Left ventricle myocardium inferior (tissue), 1 donor: ENCODE measurements around the gene ZNF202. TPM values are rescaled to one million over a fixed set of nuclear protein-coding genes. Genes with fewer than 3 reads are reported as not detected.

Experiments used
- DNase-seq: peaks from one replicate; pipeline ENCODE4 v3.0.0-alpha.2; 2020
- H3K27ac ChIP-seq: fragments of 200-600 bp; replicated peaks from 2 replicates; pipeline ENCODE4 v1.8.0; 2021
- H3K27me3 ChIP-seq: fragments of 200-600 bp; 2 replicates; pipeline ENCODE4 v1.8.0; 2021; ENCODE audit warnings: low read depth
- H3K36me3 ChIP-seq: fragments of 200-600 bp; 2 replicates; pipeline ENCODE4 v1.8.0; 2021
- H3K4me1 ChIP-seq: fragments of 200-600 bp; 2 replicates; pipeline ENCODE4 v1.8.0; 2021
- H3K4me3 ChIP-seq: fragments of 200-600 bp; 2 replicates; pipeline ENCODE4 v1.8.0; 2021; ENCODE audit warnings: mild to moderate bottlenecking, moderate library complexity
- H3K9me3 ChIP-seq: fragments of 200-600 bp; replicated peaks from 2 replicates; pipeline ENCODE4 v1.8.0; 2021
- CTCF ChIP-seq: fragments of 200-600 bp; IDR thresholded peaks from 2 replicates; pipeline ENCODE4 v1.8.0; 2021; ENCODE audit warnings: antibody characterized with exemption, mild to moderate bottlenecking, borderline replicate concordance
- intact Hi-C: fragments of 100-400 bp; cut with micrococcal nuclease; formaldehyde crosslinking; loops from one replicate; pipeline ENCODE4 v1.11.0; 2022
- total RNA-seq: library from RNA; stranded (reverse); fragmentation: NEBNext Ultra II Directional; extraction: Animal tissue kit (Norgen Biotek cat#: 25700); gene quantifications from one replicate; pipeline ENCODE4 v1.2.1, GENCODE V29; 2021
- donor health status: DM: no; HTN: yes; CAD: no; lungs with severe emphysema.

ZNF202 gene
- total RNA-seq, 1 donor from 2014 or later, result 6.0 TPM

DNA sequence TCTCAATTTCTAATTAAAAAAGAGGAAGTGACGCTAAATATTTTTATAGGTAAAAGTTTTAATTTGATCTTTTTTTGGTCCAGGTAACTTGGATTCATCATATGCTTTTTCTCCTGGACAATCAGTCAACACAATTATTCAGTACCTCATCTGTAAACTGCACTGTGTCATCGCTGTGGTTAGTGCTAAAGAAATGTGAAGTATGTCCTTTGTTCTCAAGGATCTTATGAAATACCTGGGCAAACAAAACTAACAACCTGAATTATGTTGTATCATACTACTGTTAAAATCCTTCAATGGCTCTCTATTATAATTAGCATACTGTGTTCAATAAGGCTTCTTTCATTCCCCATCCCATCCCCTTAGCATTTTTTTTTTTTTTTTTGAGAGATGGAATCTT is 67.2 kb downstream of the ZNF202 start:
- Histone ChIP-seq H3K4me3 (no peak overlapping the region), H3K9me3 (peaks cover 2% of the 10 kb centered on the region), H3K4me1 (no peaks in the 10 kb centered on the region), H3K36me3 (no peaks in the 10 kb centered on the region), H3K27ac (no peak overlapping the region), H3K27me3 (no peaks in the 10 kb centered on the region)
- intact Hi-C loops, result no loop called here
- no peak for TF ChIP-seq CTCF
- no peak for DNase-seq

Other genes starting within 250 kb of the ZNF202 start
- gene SCN3B, start 87.0 kb downstream of the ZNF202 start, total RNA-seq, result 1.9 TPM
- gene OR6X1, start 12.9 kb upstream of the ZNF202 start, total RNA-seq, result not detected
- not detected for gene OR6M1, start 64.7 kb upstream of the ZNF202 start, total RNA-seq
- gene TMEM225, start 144.0 kb upstream of the ZNF202 start, total RNA-seq, result not detected
- gene OR8D4, start 160.5 kb upstream of the ZNF202 start, total RNA-seq, result not detected
- gene OR4D5, start 198.0 kb upstream of the ZNF202 start, total RNA-seq, result not detected
- not detected for gene OR6T1, start 202.2 kb upstream of the ZNF202 start, total RNA-seq
- gene OR10S1, start 236.1 kb upstream of the ZNF202 start, total RNA-seq, result not detected